Stomach (tissue), 4 donors: ENCODE data around the gene TBX10.
"Not testable (repeated sequence)": the region's sequence is repeated elsewhere in the genome, so short reads cannot be mapped to it uniquely, and the experiment has no call there.

Experiments
- POLR2A ChIP-seq, 4 donors: fragments of 450-650 bp; IDR thresholded peaks; one replicate each; pipeline ENCODE4 v1.6.1; 2016; ENCODE audit warnings: antibody characterized with exemption in 4 of 4, control low read depth in 2 of 4, mild to moderate bottlenecking in 1 of 4, moderate library complexity in 1 of 4
- TF ChIP-seq, protein P1 (sequence below), 7 experiments: fragments of 450-650 bp in 4 of 7; fragments of 200-600 bp in 3 of 7; sonication (generic) in 3 of 7; IDR thresholded peaks; one replicate each; pipeline ENCODE4 v1.5.1; 2016 to 2019; ENCODE audit warnings: antibody characterized with exemption in 7 of 7, control low read depth in 2 of 7, mild to moderate bottlenecking in 1 of 7

DNA sequence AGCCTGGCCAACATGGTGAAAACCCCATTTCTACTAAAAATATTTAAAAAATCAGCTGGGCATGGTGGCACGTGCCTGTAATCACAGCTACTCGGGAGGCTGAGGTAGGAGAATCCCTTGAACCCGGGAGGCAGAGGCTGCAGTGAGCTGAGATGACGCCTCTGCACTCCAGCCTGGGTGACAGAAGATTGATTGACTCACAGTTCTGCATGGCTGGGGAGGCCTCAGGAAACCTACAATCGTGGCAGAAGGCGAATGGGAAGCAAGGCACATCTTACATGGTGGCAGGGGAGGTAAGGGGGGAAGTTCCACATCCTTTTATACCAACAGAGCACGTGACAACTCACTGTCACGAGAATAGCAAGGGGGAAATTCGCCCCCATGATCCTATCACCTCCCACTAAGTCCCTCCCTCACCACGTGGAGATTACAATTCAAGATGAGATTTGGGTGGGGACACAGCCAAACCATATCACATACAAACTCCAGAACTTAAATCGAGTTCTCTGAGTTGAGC is 50.6 kb downstream of the TBX10 start:
- TF ChIP-seq POLR2A (IDR thresholded peaks at IDR 0.05): not testable (repeated sequence)
- TF ChIP-seq, protein P1, sequence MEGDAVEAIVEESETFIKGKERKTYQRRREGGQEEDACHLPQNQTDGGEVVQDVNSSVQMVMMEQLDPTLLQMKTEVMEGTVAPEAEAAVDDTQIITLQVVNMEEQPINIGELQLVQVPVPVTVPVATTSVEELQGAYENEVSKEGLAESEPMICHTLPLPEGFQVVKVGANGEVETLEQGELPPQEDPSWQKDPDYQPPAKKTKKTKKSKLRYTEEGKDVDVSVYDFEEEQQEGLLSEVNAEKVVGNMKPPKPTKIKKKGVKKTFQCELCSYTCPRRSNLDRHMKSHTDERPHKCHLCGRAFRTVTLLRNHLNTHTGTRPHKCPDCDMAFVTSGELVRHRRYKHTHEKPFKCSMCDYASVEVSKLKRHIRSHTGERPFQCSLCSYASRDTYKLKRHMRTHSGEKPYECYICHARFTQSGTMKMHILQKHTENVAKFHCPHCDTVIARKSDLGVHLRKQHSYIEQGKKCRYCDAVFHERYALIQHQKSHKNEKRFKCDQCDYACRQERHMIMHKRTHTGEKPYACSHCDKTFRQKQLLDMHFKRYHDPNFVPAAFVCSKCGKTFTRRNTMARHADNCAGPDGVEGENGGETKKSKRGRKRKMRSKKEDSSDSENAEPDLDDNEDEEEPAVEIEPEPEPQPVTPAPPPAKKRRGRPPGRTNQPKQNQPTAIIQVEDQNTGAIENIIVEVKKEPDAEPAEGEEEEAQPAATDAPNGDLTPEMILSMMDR (IDR thresholded peaks at IDR 0.05): not testable (repeated sequence)
